K562 treated with DMSO at 1 percent for 4 hours (cell line): ENCODE results near the gene OR10V1. TPM values are rescaled to one million over a fixed set of nuclear protein-coding genes. Genes with fewer than 3 reads are reported as not detected.

Experiments
- total RNA-seq: library from RNA; unstranded; fragments of 300-600 nt; gene quantifications from 2 replicates; pipeline ENCODE4 v1.2.3, GENCODE V29; 2022; ENCODE audit not compliant: insufficient read depth

The OR10V1 gene
- not detected in 2 replicates for total RNA-seq

GRCh38 chr11:59713745-59714144, at the start of gene OR10V1:
OR10V1 (minus strand) TSS chr11:59713845; CDS start chr11:59713845, 0 bp downstream.

GRCh38 chr11:59754859-59755700, 41.4 kb upstream of the OR10V1 start, which contains the start of gene STX3:
STX3 (plus strand) TSS chr11:59755376; CDS start chr11:59755606, 230 bp downstream.

GRCh38 chr11:59668950-59669610, 44.6 kb downstream of the OR10V1 start, which contains the start of gene PATL1:
PATL1 (minus strand) TSS chr11:59669037; CDS start chr11:59668895, 142 bp downstream.

Other genes with a start within 250 kb of the OR10V1 start
- gene OR4D10, start 240.5 kb downstream of the OR10V1 start, total RNA-seq = not detected in 2 replicates
- gene OR4D11, start 210.3 kb downstream of the OR10V1 start, total RNA-seq = not detected in 2 replicates
- gene OR4D9, start 202.3 kb downstream of the OR10V1 start, total RNA-seq = not detected in 2 replicates
- 31.3 and 36.8 TPM in 2 replicates for gene OSBP, start 98.1 kb downstream of the OR10V1 start, total RNA-seq
- 22.5 and 25.2 TPM in 2 replicates for gene PATL1, start 44.8 kb downstream of the OR10V1 start, total RNA-seq
- gene STX3, start 41.5 kb upstream of the OR10V1 start, total RNA-seq = 88.8 and 100 TPM in 2 replicates
- gene MRPL16, start 96.9 kb upstream of the OR10V1 start, total RNA-seq = 72.5 and 91.7 TPM in 2 replicates
- gene CBLIF, start 131.7 kb upstream of the OR10V1 start, total RNA-seq = not detected in 2 replicates
- gene TCN1, start 152.6 kb upstream of the OR10V1 start, total RNA-seq = 168 and 228 TPM in 2 replicates
- gene OOSP3, start 164.9 kb upstream of the OR10V1 start, total RNA-seq = not detected in 2 replicates
- gene OOSP1, start 224.6 kb upstream of the OR10V1 start, total RNA-seq = 1.3 TPM in 1 of 2 replicates, not detected in the other